ENCODE data around the gene ARRB1. TPM values are rescaled to one million over a fixed set of nuclear protein-coding genes. Genes with fewer than 3 reads are reported as not detected.

ARRB1 gene
- total and polyA plus RNA-seq, 4 donors, result 3.3 to 21.2 (median 12.5) TPM

DNA sequence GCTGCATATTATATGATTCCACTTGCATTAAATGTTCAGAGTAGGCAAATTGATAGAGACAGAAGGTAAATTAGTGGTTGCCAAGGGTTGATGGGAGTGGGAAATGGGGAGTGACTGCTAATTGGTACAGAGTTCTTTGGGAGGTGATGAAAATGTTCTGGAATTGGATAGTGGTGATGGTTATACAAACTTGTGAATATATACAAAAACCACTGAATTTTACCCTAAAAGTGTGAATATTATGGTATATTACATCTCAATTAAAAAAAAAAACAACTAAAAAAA, 52.5 kb downstream of the ARRB1 start (continued):
- TF ChIP-seq, protein P1, sequence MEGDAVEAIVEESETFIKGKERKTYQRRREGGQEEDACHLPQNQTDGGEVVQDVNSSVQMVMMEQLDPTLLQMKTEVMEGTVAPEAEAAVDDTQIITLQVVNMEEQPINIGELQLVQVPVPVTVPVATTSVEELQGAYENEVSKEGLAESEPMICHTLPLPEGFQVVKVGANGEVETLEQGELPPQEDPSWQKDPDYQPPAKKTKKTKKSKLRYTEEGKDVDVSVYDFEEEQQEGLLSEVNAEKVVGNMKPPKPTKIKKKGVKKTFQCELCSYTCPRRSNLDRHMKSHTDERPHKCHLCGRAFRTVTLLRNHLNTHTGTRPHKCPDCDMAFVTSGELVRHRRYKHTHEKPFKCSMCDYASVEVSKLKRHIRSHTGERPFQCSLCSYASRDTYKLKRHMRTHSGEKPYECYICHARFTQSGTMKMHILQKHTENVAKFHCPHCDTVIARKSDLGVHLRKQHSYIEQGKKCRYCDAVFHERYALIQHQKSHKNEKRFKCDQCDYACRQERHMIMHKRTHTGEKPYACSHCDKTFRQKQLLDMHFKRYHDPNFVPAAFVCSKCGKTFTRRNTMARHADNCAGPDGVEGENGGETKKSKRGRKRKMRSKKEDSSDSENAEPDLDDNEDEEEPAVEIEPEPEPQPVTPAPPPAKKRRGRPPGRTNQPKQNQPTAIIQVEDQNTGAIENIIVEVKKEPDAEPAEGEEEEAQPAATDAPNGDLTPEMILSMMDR (IDR thresholded peaks at IDR 0.05; ENCODE audit: low read depth, low read length, missing input control), result no peak
- TF ChIP-seq GABPA (IDR thresholded peaks at IDR 0.05 in 1 of 2, conservative IDR thresholded peaks at IDR 0.05 in 1 of 2) (no peak), EGR1 (IDR thresholded peaks at IDR 0.05; ENCODE audit: low read depth in 2 of 2) (no peak), JUND (IDR thresholded peaks at IDR 0.05) (no peak), YY1 (IDR thresholded peaks at IDR 0.05) (no peak), NR2F2 (IDR thresholded peaks at IDR 0.05) (no peak), HNF4A (conservative IDR thresholded peaks at IDR 0.05) (no peak)

DNA sequence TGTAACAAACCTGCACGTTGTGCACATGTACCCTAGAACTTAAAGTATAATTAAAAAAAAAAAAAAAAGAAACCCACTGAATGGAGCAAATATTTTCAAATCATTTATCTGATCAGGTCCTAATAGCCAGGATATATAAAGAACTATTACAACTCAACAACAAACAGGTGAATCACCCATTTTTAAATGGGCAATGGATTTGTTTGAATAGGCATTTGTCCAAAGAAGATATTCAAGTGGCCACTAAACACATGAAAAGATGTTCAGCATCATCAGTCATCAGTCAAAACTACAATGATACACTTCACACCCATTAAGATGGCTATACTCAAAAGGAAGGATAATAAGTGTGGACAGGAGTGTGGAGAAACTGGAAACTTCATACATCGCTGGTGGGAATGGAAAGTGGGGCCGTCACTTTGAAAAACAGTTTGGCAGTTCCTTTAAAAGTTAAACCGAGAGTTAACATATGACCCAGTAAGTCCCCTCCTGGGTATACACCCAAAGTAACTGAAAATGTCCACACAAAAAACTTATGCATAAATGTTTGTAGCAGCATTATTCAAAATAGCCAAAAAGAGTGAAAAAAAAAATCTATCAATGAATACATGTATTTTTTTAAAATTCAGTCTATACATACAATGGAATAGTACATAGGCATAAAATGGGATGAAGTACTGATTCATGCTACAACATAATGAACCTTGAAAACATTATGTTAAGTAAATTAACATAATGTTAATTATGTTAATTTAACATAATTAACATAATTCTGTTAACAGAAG, 53.1 kb downstream of the ARRB1 start:
- H3K9ac ChIP-seq (ENCODE audit: low read depth in 1 of 2, low read length in 2 of 2), result no peak overlapping the region
- TF ChIP-seq, protein P2, sequence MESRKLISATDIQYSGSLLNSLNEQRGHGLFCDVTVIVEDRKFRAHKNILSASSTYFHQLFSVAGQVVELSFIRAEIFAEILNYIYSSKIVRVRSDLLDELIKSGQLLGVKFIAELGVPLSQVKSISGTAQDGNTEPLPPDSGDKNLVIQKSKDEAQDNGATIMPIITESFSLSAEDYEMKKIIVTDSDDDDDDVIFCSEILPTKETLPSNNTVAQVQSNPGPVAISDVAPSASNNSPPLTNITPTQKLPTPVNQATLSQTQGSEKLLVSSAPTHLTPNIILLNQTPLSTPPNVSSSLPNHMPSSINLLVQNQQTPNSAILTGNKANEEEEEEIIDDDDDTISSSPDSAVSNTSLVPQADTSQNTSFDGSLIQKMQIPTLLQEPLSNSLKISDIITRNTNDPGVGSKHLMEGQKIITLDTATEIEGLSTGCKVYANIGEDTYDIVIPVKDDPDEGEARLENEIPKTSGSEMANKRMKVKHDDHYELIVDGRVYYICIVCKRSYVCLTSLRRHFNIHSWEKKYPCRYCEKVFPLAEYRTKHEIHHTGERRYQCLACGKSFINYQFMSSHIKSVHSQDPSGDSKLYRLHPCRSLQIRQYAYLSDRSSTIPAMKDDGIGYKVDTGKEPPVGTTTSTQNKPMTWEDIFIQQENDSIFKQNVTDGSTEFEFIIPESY (IDR thresholded peaks at IDR 0.05), result no peak
- TF ChIP-seq TAF1 (conservative IDR thresholded peaks at IDR 0.05), result no peak
- TF ChIP-seq NR2F2 (IDR thresholded peaks at IDR 0.05), result no peak
- no peak for TF ChIP-seq RAD21 (IDR thresholded peaks at IDR 0.05)
- no peak for TF ChIP-seq HNF4A (conservative IDR thresholded peaks at IDR 0.05)
- TF ChIP-seq SP1 (IDR thresholded peaks at IDR 0.05), result no peak
- no peak for TF ChIP-seq FOXA2 (IDR thresholded peaks at IDR 0.05)
- no peak for TF ChIP-seq GABPA (IDR thresholded peaks at IDR 0.05 in 1 of 2, conservative IDR thresholded peaks at IDR 0.05 in 1 of 2)
- TF ChIP-seq, protein P3, sequence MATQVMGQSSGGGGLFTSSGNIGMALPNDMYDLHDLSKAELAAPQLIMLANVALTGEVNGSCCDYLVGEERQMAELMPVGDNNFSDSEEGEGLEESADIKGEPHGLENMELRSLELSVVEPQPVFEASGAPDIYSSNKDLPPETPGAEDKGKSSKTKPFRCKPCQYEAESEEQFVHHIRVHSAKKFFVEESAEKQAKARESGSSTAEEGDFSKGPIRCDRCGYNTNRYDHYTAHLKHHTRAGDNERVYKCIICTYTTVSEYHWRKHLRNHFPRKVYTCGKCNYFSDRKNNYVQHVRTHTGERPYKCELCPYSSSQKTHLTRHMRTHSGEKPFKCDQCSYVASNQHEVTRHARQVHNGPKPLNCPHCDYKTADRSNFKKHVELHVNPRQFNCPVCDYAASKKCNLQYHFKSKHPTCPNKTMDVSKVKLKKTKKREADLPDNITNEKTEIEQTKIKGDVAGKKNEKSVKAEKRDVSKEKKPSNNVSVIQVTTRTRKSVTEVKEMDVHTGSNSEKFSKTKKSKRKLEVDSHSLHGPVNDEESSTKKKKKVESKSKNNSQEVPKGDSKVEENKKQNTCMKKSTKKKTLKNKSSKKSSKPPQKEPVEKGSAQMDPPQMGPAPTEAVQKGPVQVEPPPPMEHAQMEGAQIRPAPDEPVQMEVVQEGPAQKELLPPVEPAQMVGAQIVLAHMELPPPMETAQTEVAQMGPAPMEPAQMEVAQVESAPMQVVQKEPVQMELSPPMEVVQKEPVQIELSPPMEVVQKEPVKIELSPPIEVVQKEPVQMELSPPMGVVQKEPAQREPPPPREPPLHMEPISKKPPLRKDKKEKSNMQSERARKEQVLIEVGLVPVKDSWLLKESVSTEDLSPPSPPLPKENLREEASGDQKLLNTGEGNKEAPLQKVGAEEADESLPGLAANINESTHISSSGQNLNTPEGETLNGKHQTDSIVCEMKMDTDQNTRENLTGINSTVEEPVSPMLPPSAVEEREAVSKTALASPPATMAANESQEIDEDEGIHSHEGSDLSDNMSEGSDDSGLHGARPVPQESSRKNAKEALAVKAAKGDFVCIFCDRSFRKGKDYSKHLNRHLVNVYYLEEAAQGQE (IDR thresholded peaks at IDR 0.05), result no peak
- TF ChIP-seq JUND (IDR thresholded peaks at IDR 0.05), result no peak
- TF ChIP-seq, protein P1 (IDR thresholded peaks at IDR 0.05; ENCODE audit: low read depth, low read length, missing input control), result no peak
- no peak for TF ChIP-seq EGR1 (IDR thresholded peaks at IDR 0.05; ENCODE audit: low read depth in 2 of 2)
- no peak for TF ChIP-seq YY1 (IDR thresholded peaks at IDR 0.05)
- TF ChIP-seq, protein P4, sequence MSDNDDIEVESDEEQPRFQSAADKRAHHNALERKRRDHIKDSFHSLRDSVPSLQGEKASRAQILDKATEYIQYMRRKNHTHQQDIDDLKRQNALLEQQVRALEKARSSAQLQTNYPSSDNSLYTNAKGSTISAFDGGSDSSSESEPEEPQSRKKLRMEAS (IDR thresholded peaks at IDR 0.05), result no peak
- no peak for TF ChIP-seq RXRA (IDR thresholded peaks at IDR 0.05)
- TF ChIP-seq HNF4G (IDR thresholded peaks at IDR 0.05), result no peak
- no peak for TF ChIP-seq FOXA1 (IDR thresholded peaks at IDR 0.05)
- TF ChIP-seq, protein P5, sequence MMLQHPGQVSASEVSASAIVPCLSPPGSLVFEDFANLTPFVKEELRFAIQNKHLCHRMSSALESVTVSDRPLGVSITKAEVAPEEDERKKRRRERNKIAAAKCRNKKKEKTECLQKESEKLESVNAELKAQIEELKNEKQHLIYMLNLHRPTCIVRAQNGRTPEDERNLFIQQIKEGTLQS (IDR thresholded peaks at IDR 0.05), result no peak
- H3K9me3 ChIP-seq (ENCODE audit: control insufficient read depth in 4 of 4, low read length in 3 of 4), result no peaks in the 10 kb centered on the region
- peaks cover 0 to 8% (median 0%) of the 10 kb centered on the region in 4 donors for H3K4me1 ChIP-seq (ENCODE audit: control insufficient read depth in 4 of 4, insufficient read depth in 4 of 4, low read length in 3 of 4)
- no peaks in the 10 kb centered on the region for H3K36me3 ChIP-seq (ENCODE audit: control insufficient read depth in 4 of 4, insufficient read depth in 3 of 4, low read depth in 1 of 4, low read length in 3 of 4)
- H3K27me3 ChIP-seq (ENCODE audit: control insufficient read depth in 4 of 4, insufficient read depth in 4 of 4, low read length in 3 of 4), result no peaks in the 10 kb centered on the region
- no peak overlapping the region for H3K4me3 ChIP-seq (ENCODE audit: low read depth in 1 of 3, low read length in 3 of 3)
- no peak for DNase-seq (ENCODE audit: low spot score)
- H3K27ac ChIP-seq (ENCODE audit: low read depth in 1 of 2, low read length in 2 of 2), result no peak overlapping the region
- 83% methylated on average over 4 of the region's 4 CpGs for WGBS
